NCI-H446 treated with DMSO at 0.1 percent for 48 hours (cell line): ENCODE results near the gene NOTCH2.
A peak's percentile ranks its signal among the peaks of the same experiment; 100 is the strongest.

Source experiments
- DNase-seq: peaks from one replicate; lab custom pipeline; 2025; lab: John Stamatoyannopoulos, UW

Gene NOTCH2

GRCh38 chr1:119974013-119974412 is 95.4 kb downstream of the NOTCH2 start:
- DNase-seq = no peak

GRCh38 chr1:119971710-119972570 is 97.5 kb downstream of the NOTCH2 start:
- DNase-seq = no peak

GRCh38 chr1:119968601-119969000 is 100.9 kb downstream of the NOTCH2 start:
- no peak for DNase-seq

GRCh38 chr1:119968068-119968492 is 101.4 kb downstream of the NOTCH2 start:
- DNase-seq = no peak

GRCh38 chr1:119966681-119967080 is 102.8 kb downstream of the NOTCH2 start:
- no peak for DNase-seq

GRCh38 chr1:119966020-119966419 is 103.4 kb downstream of the NOTCH2 start:
- no peak for DNase-seq

- DNase-seq = peak; percentile 41
Measured at GRCh38 chr1:119964673-119965363, 104.6 kb downstream of the NOTCH2 start.

GRCh38 chr1:119962296-119962968 is 107.0 kb downstream of the NOTCH2 start:
- DNase-seq = no peak

- no peak for DNase-seq
Measured at GRCh38 chr1:119960501-119960900, 109.0 kb downstream of the NOTCH2 start.

- no peak for DNase-seq
Measured at GRCh38 chr1:119959268-119960220, 109.9 kb downstream of the NOTCH2 start.

GRCh38 chr1:119958223-119958622 is 111.2 kb downstream of the NOTCH2 start:
- no peak for DNase-seq

- no peak for DNase-seq
Measured at GRCh38 chr1:119956306-119956705, 113.2 kb downstream of the NOTCH2 start.

- no peak for DNase-seq
Measured at GRCh38 chr1:119954476-119955422, 114.7 kb downstream of the NOTCH2 start.

- DNase-seq = no peak
Measured at GRCh38 chr1:119953266-119953998, 116.0 kb downstream of the NOTCH2 start.

- DNase-seq = no peak
Measured at GRCh38 chr1:119952496-119952895, 117.0 kb downstream of the NOTCH2 start.

GRCh38 chr1:119948342-119949214 is 120.9 kb downstream of the NOTCH2 start:
- DNase-seq = peak; percentile 15

- no peak for DNase-seq
Measured at GRCh38 chr1:119947468-119947867, 122.0 kb downstream of the NOTCH2 start.

GRCh38 chr1:119946724-119947123 is 122.7 kb downstream of the NOTCH2 start:
- no peak for DNase-seq

- DNase-seq = no peak
Measured at GRCh38 chr1:119943216-119943615, 126.2 kb downstream of the NOTCH2 start.
